Mammary epithelial cell (primary cell): ENCODE results near the gene SNAPC4.

Experiments used
- CTCF ChIP-seq, 2 donors: IDR thresholded peaks in 1 of 2; conservative IDR thresholded peaks in 1 of 2; 2 replicates each; pipeline ENCODE4 v1.5.1; 2011 to 2012; ENCODE audit warnings: inconsistent platforms in 2 of 2, low read length in 2 of 2, mild to moderate bottlenecking in 2 of 2, control low read depth in 1 of 2, low read depth in 1 of 2; ENCODE audit not compliant: insufficient read depth in 1 of 2; ENCODE audit errors: extremely low read depth in 1 of 2
- EZH2 ChIP-seq: IDR thresholded peaks from 2 replicates; pipeline ENCODE4 v1.6.1; 2012; ENCODE audit warnings: low read length, inconsistent platforms, borderline replicate concordance

DNA sequence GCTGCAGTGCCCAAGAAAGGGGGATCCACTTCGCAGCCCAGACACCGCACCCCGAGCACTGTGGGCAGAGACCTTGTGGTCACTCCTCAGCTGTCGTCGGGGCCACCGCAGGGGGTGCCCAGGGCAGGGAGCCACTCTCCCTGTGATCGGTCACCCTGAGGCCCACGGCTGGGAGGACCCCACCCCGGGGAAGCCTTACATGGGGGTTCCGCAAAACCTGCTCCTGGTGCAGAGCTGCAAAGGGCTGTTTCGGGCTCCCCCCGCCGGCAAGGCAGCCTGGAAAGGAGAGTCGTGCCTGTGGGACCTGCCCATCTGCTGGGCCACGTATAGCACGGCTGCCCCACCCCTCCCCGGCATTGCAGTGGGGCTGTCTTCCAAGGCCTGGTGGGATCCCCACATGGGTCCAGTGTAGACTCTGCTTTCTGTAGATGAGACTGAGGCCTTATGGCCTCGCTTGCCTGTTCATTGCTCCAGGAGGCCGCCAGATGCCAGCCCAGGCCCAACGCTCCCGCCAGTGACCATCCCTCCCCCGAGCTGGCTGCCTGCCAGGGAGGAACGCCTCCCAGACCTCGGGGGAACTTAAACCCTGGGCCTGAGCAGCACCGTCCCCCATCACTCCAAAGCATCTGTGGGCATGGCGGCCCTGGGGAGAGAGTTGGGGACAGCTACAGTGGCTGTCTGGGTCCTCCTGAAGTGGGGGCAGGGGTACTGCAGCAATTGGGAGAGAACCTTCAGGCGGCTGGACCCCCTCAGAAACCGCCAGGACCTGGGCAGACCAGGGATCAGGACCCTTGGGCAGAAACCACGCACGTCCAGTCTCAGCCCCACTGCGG is 34.8 kb downstream of the SNAPC4 start:
- TF ChIP-seq CTCF (conservative IDR thresholded peaks at IDR 0.05 in 1 of 2, IDR thresholded peaks at IDR 0.05 in 1 of 2; ENCODE audit: extremely low read depth in 1 of 2, insufficient read depth in 1 of 2, low read depth in 1 of 2, low read length in 2 of 2) (no peak), EZH2 (no peak)
